ENCODE results near the gene TNFRSF14.

- TF ChIP-seq CTCF (IDR thresholded peaks at IDR 0.05 in 4 of 5, conservative IDR thresholded peaks at IDR 0.05 in 1 of 5) = no peak
- no peak for TF ChIP-seq POLR2A (IDR thresholded peaks at IDR 0.05)
These were observed 31.1 kb downstream of the TNFRSF14 start for GRCh38 chr1:2587071-2587859.
